Astrocyte of the cerebellum (primary cell): ENCODE results near the gene PEAK1.
"Not testable (repeated sequence)": the region's sequence is repeated elsewhere in the genome, so short reads cannot be mapped to it uniquely, and the experiment has no call there.

Source experiments
- DNase-seq: peaks from one replicate; pipeline ENCODE4 v3.0.0-alpha.2; 2011; ENCODE audit warnings: low read depth
- H3K4me3 ChIP-seq: 2 replicates; pipeline ENCODE4 v1.5.1; 2011; ENCODE audit warnings: mild to moderate bottlenecking, low read depth, low read length, moderate library complexity
- in situ Hi-C: cut with HindIII; loops from 2 replicates; pipeline ENCODE4 v1.10.0; 2017; ENCODE audit warnings: low sequenced_read_pairs
- TF ChIP-seq, protein P1 (sequence below): IDR thresholded peaks from 2 replicates; pipeline ENCODE4 v1.5.1; 2012; ENCODE audit warnings: low read length, low read depth, moderate library complexity, mild to moderate bottlenecking; ENCODE audit errors: missing control alignments

Gene PEAK1

DNA sequence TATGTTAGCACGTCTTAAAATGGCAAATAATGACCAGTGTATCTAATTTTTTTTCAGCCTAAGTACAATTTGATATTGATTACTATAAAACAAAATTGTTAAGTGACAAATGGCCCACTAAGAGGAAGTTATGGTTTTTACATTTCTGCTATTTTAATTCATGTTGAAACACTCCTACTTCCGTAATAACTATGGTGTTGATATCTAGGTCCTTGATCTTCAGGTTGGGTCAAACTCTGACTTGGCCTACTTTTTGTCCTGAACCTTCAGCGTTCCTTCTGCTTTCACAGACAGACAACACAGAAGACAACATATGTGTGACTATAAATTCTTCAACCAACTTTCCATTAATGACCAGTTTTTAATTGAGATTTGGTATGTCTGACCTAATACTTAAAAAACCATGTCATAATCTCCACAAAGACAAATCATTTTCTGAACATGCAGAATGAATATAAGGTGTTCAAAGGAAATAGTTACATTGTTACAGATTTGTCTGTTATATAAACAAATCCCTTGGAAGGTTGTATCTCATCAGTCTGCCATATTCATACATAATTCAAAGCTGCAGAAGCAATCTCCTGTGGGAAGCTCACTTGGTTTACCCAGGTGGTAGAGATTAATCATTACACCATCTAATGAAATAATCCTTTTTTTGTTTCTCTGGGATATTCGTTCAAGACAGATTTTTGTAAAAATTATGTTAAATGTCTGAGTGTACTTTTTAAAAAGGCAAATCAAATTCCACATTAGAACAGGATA lies 256.9 kb downstream of the PEAK1 start:
- in situ Hi-C loops: no loop called here
- DNase-seq: no peak
- no peak overlapping the region for H3K4me3 ChIP-seq

DNA sequence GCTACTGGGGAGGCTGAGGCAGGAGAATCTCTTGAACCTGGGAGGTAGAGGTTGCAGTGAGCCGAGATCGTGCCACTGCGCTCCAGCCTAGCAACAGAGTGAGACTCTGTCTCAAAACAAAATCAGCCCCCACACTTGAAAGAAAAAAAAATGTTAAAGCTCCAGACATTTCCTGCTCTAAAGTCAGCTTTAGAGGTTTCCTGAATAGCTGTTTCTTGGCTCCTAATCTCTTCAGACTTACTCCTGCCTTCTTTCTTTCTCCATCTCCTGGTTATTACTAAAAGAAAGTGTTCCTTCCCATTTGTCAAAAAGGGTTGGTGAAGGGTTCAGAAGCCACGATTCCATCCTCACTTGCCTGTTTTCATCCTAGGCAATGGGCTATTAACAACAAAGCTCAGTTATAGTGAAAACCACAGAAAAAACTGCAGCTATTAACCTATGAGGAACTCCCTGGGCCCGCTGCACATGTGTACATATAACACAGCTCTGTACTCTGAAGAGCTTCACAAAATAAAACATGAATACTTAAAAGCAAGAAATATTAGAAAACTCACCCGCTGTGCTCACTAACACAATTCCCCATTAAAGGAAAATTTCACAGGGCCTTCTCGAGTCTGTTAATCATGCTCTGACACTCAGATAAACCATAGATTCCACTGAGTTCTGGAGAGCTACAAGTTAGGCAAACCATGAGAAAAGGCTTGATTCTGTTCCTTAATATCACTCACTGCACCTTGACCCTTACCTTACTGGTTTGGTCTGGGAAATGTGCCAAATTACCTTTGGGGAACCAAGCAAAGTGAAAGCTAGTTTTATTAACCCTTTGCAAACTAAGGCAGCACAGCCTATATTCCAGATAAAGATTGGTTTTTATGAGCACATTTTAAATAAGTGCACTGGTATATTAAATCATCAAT lies 259.1 kb downstream of the PEAK1 start:
- DNase-seq: no peak
- H3K4me3 ChIP-seq: no peak overlapping the region
- TF ChIP-seq, protein P1, sequence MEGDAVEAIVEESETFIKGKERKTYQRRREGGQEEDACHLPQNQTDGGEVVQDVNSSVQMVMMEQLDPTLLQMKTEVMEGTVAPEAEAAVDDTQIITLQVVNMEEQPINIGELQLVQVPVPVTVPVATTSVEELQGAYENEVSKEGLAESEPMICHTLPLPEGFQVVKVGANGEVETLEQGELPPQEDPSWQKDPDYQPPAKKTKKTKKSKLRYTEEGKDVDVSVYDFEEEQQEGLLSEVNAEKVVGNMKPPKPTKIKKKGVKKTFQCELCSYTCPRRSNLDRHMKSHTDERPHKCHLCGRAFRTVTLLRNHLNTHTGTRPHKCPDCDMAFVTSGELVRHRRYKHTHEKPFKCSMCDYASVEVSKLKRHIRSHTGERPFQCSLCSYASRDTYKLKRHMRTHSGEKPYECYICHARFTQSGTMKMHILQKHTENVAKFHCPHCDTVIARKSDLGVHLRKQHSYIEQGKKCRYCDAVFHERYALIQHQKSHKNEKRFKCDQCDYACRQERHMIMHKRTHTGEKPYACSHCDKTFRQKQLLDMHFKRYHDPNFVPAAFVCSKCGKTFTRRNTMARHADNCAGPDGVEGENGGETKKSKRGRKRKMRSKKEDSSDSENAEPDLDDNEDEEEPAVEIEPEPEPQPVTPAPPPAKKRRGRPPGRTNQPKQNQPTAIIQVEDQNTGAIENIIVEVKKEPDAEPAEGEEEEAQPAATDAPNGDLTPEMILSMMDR: no peak
- in situ Hi-C loops: no loop called here

More for the DNA sequence above, 256.9 kb downstream of the PEAK1 start:
- TF ChIP-seq, protein P1: no peak

DNA sequence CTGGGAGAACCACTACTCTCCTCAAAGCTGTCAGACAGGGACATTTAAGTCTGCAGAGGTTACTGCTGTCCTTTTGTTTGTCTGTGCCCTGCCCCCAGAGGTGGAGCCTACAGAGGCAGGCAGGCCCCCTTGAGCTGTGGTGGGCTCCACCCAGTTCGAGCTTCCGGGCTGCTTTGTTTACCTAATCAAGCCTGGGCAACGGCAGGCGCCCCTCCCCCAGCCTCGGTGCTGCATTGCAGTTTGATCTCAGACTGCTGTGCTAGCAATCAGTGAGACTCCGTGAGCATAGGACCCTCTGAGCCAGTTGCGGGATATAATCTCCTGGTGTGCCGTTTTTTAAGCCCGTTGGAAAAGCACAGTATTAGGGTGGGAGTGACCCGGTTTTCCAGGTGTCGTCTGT lies 263.9 kb downstream of the PEAK1 start:
- H3K4me3 ChIP-seq, in situ Hi-C loops, DNase-seq: not testable (repeated sequence)

DNA sequence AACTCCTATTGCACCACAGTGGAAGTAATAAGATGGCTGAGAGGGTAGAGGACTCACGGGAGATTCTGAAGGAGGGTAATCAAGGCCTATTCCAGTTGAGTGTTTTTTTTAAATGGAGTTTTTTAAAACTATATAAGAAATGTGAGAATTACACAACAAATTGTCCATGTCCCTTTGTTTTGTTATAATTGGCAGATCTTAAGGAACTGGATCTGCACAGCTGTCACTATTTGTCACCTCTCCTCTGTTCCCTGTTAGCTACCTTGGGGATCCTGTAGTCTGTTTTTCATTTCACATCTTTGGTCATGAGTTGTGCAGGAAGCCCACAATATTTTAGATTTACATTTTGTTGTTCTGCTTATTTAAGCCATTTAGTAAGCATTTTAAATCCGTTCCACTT lies 271.7 kb downstream of the PEAK1 start:
- H3K4me3 ChIP-seq: no peak overlapping the region
- TF ChIP-seq, protein P1: no peak
- in situ Hi-C loops: no loop called here
- DNase-seq: no peak

DNA sequence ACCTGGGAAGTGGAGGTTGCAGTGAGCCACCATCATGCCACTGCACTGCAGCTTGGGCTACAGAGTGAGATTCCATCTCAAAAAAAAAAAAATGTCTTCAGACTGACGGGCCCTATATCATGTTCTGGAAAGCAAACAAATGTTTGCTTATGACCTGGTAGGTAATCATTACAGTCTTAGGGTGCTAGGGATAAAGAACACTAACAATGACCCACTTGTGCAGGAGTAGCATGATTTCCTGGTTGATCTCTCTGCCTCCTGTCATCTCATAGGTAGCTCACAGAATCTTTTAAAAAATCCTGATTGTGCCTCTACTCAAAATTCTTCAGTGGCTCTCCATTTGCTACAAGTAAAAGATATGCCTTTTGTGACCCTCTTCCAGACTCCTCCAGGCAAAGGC lies 274.5 kb downstream of the PEAK1 start:
- no peak overlapping the region for H3K4me3 ChIP-seq

DNA sequence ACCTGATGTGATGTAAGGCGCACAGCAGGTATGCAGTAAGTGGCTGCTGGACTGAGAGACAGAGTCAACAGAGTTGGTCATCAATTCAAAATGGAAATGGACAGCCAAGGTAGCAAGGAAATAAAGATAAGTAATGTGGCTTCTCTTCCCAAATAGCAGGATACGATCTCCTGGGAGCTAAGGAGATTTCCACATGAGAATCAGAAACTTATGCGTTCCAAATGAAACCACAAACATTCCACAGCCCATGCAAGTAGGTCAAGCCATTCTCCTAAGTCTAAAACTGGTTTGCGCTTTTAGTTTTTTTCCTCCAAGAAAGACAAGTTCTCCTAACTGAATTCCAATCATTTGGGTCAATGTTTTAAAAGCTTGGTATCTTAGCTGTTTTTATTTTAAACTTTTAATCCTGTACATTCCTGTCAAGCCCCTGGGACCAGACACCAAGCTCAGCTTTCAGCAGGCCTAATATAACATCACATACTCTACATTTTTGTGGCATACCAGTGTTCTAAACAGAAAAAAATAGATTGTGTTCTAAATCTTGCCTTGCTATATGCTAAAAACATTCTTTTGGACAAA lies 275.3 kb downstream of the PEAK1 start:
- in situ Hi-C loops: no loop called here
- H3K4me3 ChIP-seq: no peak overlapping the region
- peak; percentile 95 for DNase-seq
- TF ChIP-seq, protein P1: no peak

More for the DNA sequence above, 274.5 kb downstream of the PEAK1 start:
- in situ Hi-C loops: no loop called here
- TF ChIP-seq, protein P1: no peak
- DNase-seq: no peak
